GM18499 (cell line): ENCODE results near the gene RASAL2.
"Not testable (repeated sequence)": the region's sequence is repeated elsewhere in the genome, so short reads cannot be mapped to it uniquely, and the experiment has no call there.

Source experiments
- ATAC-seq: cut with Tn5 transposase; IDR thresholded peaks from one replicate; pipeline ENCODE4 v1.9.1; 2021; ENCODE audit warnings: moderate number of reproducible peaks; ENCODE audit not compliant: insufficient read depth, unreplicated experiment

Gene RASAL2

GRCh38 chr1:178328728-178329127 lies 234.8 kb downstream of the RASAL2 start:
- ATAC-seq = no peak

GRCh38 chr1:178330153-178330552 lies 236.2 kb downstream of the RASAL2 start:
- no peak for ATAC-seq

GRCh38 chr1:178330848-178331497 lies 237.1 kb downstream of the RASAL2 start:
- ATAC-seq = no peak

- ATAC-seq = no peak
Measured at GRCh38 chr1:178335426-178335825, 241.5 kb downstream of the RASAL2 start.

GRCh38 chr1:178337091-178337706 lies 243.3 kb downstream of the RASAL2 start:
- no peak for ATAC-seq

- no peak for ATAC-seq
Measured at GRCh38 chr1:178339834-178340233, 245.9 kb downstream of the RASAL2 start.

- ATAC-seq = no peak
Measured at GRCh38 chr1:178341261-178341956, 247.5 kb downstream of the RASAL2 start.

GRCh38 chr1:178342745-178343144 lies 248.8 kb downstream of the RASAL2 start:
- no peak for ATAC-seq

GRCh38 chr1:178344513-178345091 lies 250.7 kb downstream of the RASAL2 start:
- ATAC-seq = no peak

GRCh38 chr1:178345238-178345637 lies 251.3 kb downstream of the RASAL2 start:
- ATAC-seq = no peak

- no peak for ATAC-seq
Measured at GRCh38 chr1:178345807-178346206, 251.9 kb downstream of the RASAL2 start.

- ATAC-seq = no peak
Measured at GRCh38 chr1:178349801-178350200, 255.9 kb downstream of the RASAL2 start.

GRCh38 chr1:178351911-178352310 lies 258.0 kb downstream of the RASAL2 start:
- not testable (repeated sequence) for ATAC-seq

GRCh38 chr1:178352790-178353416 lies 259.0 kb downstream of the RASAL2 start:
- ATAC-seq = no peak

- ATAC-seq = no peak
Measured at GRCh38 chr1:178353524-178353923, 259.6 kb downstream of the RASAL2 start.

GRCh38 chr1:178354816-178355215 lies 260.9 kb downstream of the RASAL2 start:
- ATAC-seq = no peak

GRCh38 chr1:178356299-178356698 lies 262.4 kb downstream of the RASAL2 start:
- no peak for ATAC-seq

GRCh38 chr1:178358456-178358855 lies 264.6 kb downstream of the RASAL2 start:
- no peak for ATAC-seq

- ATAC-seq = no peak
Measured at GRCh38 chr1:178360421-178360820, 266.5 kb downstream of the RASAL2 start.

- ATAC-seq = no peak
Measured at GRCh38 chr1:178361847-178362246, 267.9 kb downstream of the RASAL2 start.

- ATAC-seq = no peak
Measured at GRCh38 chr1:178362747-178363146, 268.8 kb downstream of the RASAL2 start.
